ENCODE results near the gene PTPRN2.

The PTPRN2 gene

DNA sequence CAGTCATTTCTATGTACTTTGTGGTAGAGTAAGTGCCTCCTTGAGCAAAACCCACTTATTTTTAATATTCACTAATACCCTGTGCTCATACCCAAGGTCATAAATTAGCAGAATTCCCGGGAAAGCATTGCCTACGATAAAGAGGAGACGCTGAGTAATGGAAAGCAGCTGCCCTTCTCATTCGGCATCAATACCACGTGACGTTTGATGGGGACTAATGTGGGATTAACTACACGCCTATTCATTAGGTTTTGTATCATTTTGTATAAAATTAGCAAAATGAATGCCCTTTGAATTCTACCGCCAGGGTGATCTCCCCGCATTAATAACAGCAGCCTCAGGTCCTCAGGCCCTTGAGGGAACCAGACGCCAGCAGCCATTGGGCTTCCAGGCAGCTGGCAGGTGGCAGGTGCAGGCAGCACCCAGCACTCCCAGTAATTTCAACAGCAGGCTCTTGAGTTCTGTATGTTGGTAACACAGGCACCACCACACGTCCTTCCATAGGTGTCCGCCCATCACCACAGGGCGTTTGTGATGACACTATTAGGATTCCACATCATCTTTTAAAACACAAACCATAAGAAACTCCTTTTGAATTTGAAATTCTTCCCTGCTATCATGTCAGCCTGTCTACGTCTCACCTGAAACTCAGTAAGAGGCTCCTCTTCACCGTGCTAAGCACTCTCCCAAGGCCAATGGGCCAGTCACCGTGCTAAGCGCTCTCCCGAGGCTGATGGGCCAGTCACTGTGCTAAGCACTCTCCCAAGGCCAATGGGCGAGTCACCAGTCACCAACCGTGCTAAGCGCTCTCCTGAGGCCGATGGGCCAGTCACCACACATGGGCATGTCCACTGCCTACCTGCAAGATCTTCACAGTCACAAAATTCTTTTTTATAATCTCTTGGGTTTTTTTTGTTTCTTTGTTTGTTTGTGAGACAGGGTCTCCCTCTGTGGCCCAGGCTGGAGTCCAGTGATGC, 509.4 kb downstream of the PTPRN2 start:
- no peak for DNase-seq

DNA sequence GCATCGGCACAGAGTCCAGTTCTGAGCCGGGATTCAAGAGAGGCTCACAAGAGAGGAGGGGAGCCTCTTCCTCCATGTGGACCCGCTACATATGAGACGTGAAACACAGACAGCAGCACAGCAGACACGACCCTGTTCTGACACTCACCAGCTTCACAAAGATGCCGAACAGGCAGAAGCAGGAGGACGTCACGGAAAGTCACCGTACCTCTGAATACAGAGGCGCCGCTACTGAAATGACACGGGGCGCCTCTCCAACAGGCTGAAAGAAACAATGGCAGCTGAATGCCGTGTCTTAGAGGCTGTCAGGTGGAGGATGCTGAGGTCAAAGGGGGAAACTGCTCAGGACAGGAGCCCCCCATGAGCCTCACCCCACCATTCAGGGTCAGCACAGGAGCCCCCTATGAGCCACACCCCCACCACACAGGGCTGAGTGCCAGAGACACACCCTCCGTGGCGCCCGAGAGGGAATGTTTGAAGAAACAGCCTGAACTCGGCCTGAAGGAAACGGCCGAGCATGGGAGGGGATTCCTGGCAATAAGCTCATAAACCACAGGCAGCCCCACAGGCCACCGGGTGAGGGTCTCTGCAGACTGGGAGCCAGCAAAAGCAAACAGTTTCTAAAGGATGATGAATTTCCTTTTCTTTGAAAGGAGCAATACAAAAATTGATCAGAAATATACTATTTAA, 510.3 kb downstream of the PTPRN2 start:
- DNase-seq: no peak

DNA sequence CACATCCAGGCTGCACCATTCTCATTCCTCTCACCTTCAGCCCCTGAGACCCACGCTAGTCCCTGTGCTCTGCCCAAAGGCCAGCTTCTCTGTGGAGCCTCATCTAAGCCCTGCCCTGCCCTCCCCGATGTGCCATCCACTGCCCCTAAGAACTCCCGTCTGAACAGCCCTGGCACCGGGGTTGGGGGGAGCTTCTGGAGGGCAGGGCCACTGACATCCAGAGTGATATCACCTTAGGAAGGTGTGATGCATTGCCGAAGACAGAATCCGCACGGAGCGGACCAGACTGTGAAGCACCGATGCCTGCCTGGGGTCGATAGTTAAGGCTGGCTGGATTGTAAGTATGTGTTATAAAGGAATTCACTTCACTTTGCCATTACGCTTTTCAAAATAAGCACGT, 511.0 kb downstream of the PTPRN2 start:
- no peak for DNase-seq

DNA sequence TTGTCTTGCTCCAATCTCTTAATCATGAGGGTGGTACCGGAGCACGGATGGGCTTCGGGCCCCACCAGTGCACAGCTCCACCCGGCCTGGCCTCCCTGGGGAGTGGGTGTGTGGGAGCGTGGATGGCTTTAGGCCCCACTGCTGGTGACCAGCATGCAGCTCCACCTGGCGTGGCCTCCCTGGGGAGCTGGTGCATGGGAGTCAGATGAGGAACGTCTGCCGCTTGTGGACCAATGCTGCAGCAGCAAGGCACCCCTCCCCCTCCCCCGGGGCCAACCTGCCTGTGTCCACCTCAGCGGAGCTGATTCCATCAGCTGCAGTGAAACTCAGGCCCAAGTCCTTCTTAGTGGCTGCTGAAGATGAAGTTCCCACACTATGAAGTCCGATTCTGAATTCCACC, 511.4 kb downstream of the PTPRN2 start:
- DNase-seq: no peak

DNA sequence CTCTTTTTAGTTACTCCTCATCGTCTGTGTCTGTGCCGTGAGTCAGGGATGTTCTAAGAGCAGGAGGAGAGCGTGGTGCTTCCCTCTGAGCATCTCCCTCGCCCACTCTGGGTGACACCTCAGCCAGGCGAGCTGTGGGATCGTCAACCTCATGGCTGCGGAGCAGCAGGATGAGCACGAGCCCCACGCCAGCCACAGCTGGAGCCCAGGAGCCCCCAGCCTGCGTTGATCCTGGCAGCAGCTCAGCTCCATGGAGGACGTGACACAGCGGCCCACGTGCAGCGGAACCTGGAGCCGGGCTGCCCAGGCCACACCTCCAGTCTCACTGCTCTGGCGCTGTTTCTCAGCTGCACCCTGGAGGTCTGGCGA, 512.0 kb downstream of the PTPRN2 start:
- DNase-seq: no peak

DNA sequence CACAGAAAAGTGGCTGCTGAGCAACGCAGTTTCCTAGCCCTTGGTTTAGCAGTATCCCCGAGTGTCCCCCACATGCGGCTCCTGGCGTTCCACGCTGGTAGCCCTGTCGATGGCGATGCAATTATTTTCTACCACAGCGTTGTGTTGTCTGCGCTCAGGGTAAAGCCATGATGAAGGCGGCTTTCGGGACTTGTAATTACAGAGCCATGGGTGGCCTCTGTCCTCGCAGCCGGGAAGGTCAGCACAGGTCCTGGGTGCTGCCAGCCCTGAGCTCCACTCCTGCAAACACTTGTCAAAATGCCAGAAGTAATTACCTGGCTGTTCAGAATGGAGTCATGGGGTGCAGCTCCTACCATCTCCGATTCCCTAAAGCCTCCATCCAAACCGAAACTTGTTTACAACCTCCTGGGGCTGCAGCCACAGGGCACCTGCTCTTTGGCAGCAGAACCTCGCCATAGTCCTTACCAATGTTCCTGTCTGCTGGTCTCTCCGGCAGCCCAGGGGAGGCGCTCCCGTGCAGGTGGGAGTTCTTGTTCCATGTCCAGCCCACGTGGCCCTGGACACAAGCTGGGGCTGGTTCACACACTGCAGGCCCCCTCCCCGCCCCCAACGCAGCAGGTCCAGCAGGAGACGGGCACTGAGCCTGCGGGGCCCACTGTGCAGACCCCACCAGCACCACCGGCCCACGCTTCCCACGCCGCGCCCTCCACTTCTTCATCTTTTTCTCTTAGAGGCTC, 512.6 kb downstream of the PTPRN2 start:
- DNase-seq: no peak

DNA sequence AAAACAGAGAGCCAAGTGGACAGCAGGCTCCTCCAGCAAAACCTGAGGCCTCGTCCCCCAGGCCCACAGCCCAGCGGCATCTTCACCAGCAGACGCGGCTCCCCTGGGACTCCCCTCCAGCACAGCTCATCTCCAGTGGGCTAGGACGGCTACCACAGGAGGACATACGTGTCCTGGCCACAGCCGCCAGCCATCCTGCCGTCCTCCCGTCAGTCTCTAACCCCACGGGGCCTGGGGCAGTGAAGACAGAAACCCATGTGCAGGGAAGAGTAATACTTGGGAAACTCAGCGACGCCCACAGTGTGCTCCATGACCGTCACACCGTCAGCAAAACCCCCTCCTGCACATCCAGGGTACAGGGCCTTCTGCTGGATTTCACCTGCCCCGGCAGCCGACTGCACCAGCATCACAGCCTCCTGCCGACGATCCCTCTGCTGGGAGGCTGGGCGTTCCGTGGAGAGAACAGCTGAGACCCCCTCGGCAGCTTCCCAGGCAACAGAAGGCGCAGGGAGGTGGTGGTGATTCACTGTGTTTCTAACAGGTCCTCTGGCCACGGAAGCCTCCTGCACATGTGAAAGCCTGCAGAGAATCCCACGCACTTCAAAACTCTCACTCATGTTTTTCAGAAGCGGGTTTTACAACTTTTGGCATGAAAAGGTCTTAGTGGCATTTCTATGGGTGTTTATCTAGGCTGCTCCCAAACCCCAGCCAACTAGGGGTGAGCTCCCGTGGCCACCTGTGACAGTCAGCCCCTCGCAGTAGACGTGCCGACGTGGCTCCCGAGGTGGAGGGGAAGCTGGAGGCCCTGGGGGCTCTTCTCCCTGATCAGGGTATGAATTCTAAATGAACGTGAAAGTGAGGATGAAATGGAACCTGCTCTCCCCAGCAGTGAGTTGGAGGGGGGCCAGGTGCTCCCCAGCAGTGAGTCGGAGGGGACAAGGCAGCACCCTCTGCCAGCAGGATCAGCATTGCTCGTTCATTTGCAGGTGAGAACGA, 513.5 kb downstream of the PTPRN2 start:
- DNase-seq: no peak

DNA sequence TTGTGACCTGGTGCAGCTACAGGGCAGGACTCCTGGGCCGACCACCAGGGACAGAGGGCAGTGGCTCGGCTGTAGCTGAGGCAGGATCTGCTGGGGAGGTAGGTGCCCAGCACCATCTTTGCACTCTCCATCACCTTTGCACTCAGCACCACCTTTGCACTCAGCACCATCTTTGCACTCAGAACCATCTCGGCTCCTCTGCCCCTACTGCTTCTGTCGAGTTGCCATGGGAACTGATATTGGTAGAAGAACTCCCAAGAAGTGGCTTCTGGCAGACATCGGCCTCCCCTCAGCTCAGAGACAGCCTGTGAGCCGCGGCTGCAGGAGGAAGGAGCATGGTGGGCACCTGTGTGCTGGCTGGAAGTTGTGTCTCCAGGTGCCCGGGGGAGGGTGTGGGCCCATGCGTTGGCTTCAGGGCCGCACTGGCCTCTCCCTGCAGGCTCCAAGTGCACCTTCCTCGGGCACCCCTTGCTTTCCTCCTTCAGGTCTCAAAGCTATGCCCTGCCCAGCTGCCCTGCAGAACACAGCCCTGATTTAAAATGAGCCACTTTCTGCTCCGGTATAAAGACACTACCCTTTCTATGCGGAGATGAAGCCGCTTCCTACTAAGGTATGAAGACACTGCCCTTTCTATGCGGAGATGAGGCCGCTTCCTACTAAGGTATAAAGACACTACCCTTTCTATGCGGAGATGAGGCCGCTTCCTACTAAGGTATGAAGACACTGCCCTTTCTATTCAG, 514.5 kb downstream of the PTPRN2 start:
- no peak for DNase-seq

DNA sequence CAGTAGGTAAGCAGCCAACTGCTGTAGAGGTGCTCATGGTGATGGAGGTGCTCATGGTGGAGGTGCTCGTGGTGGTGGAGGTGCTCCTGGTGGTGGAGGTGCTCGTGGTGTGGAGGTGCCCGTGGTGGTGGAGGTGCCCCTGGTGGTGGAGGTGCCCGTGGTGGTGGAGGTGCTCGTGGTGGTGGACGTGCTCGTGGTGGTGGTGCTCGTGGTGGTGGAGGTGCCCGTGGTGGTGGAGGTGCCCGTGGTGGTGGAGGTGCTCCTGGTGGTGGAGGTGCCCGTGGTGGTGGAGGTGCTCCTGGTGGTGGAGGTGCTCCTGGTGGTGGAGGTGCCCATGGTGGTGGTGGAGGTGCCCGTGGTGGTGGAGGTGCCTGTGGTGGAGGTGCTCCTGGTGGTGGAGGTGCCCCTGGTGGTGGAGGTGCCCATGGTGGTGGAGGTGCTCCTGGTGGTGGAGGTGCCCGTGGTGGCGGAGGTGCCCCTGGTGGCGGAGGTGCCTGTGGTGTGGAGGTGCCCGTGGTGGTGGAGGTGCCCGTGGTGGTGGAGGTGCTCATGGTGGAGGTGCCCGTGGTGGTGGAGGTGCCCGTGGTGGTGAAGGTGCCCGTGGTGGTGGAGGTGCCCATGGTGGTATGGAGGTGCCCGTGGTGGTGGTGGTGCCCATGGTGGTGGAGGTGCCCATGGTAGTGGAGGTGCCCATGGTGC, 517.3 kb downstream of the PTPRN2 start:
- no peak for DNase-seq

DNA sequence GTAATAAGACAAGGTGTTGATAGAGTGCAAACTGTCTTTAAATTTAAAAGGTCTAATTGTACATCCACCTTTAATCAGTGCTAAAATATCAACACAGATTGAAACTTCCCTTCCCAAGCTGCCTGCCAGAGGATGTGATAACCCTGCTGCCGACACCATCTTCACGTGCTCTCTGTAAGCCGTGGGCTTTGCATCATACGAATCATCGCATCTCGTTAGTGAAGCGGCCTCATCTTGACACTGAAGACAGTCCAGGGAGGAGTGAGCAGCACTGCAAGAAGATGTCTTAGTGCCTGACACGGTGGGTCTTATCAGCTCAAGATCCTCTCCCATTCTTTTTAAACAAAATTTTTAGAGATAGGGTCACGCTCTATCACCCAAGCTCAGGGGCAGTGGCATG, 518.8 kb downstream of the PTPRN2 start:
- no peak for DNase-seq

DNA sequence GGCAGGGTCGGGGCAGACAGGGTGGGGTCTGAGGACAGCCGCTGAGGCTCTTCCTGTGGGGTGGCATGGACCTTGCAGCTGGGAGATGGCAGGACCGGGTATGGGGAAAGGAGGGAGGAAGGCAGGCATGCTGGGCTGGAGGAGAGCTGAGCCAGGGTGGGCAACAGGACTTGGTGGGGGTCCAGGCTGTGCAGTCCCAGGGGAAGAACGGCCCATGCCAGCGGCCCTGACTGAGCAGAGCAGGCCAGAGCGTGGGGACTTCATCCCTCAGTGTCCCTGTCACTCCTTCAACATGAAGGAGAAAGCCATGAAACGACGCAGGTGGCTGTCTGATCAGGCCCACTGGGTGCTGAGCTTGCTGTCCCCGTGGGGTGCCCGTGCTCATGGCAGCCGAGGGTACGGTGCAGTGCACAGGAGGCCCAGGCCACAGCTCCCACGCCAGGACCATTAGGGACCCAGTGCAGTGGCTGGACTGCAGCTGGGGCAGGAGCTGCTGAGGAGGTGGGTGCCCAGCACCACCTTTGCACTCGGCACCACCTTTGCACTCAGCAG, 519.6 kb downstream of the PTPRN2 start:
- no peak for DNase-seq

DNA sequence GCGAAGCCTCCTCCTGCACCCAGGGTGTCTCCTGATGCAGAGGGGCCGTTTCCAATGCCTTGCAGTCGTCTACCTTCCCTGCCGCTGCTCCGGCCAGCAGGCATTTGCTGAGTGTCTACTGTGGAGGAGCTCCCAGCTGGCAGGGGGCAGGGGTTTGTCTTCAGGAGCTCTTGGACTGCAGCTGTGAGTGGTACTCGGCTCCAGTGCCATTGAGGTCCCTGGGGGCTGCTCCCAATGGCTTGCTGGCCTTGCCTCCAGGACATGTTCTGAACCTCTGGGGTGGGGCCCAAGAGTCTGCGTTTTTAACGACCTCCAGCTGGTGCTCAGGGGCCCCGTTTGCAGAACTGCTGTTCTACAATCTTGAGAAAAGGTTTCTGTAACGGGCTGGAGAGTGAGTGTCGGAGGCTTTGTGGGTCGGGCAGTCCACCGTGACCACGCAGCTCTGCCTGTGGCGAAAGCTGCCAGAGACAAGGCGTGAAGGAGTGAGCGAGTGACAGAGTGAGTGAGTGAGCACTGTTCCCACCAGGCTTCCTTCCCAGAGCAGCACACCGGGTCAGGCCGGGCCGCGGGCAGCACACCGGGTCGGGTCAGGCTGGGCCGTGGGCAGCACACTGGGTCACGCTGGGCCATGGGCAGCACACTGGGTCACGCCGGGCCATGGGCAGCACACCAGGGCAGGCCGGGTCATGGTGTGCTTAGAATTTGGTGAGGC, 520.2 kb downstream of the PTPRN2 start:
- no peak for DNase-seq

DNA sequence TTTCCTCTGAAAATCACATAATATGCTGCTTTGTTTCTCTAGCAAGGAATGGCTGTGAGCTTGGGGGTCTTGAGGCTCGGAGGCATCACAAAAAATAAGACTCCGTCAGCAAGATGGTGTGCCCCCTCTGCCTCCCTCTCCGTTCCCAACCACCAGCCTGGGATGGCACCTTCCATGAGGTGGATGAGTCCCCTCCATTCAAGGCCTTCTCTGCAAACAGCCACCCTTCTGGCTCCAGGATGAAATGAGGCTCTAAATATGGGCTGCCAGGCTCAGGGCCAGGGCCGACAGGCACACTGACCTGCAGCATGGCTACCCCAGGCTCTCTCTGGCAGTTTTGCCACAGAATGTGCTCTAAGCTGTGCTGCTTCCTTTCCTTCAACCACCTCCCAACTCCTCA, 521.5 kb downstream of the PTPRN2 start:
- no peak for DNase-seq

DNA sequence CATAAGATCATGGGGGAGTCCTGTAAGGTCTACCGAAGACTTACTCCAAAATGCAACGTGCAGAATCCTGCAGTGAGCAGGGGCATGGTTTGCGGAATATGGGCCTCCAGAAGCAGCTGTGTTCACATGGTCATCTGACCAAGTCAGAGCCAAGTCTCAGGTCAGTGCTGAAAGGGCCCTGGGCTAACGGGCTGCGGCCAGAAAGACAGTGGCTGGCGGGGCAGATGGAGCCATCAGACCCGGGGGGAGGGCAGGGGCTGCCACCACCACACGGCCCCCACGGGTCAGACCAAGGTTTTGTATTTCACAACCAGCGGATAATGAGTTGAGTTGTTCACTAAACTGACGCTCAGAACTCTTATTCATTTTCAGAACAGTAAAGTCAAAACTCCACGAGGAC, 522.3 kb downstream of the PTPRN2 start:
- no peak for DNase-seq

DNA sequence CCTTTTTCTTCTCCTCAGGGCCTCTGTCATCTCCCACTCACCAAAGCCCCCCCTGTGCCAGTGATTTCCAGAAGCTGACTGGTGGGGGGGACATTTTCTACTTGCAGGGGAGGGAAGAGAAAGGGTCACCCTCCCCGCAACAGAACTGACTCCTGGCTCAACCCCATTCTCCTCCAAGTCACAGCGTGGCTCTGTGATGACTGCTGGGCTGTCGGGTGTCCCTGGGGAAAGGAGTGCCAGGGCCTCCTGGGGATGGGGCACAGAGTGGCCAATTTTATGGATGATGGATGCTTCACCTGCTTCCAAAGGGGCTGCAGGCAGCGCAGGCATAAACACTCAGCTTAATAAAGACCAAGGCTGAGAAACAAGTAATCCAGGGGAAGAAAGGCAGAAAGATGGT, 523.0 kb downstream of the PTPRN2 start:
- no peak for DNase-seq

DNA sequence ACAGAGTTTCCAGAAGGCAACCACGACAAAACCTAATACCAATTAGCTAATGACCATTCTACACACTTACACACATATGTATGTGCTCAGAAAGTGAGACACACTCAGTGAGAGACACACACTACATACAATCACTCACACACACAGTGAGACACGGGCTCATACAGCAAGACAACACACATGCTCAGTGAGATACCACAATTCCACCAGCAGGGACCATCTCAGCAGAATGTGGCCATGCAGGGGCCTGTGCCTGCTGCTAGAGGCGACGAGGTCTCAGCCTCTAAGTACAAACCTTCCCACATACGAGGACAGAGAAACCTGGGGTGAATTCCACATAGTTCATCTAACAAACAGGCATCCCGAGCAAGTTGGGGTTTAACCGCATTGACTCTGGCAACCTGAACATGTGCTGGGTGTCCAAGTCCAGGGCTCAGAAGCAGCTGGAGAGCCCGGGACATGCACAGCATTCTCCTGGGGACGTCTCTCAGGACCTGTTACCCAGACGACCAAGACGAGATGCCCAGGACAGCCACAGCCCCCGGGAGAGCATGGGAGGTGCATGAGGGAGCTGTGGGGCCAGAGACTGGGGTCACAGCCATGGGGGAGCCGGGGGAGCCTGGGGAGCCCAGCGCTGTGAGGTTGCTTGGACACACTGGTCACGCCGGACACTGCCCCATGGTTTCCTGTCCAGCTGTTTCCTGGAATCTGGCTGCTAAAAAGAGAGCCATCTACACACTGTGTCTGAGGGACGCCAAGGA, 523.6 kb downstream of the PTPRN2 start:
- DNase-seq: no peak

DNA sequence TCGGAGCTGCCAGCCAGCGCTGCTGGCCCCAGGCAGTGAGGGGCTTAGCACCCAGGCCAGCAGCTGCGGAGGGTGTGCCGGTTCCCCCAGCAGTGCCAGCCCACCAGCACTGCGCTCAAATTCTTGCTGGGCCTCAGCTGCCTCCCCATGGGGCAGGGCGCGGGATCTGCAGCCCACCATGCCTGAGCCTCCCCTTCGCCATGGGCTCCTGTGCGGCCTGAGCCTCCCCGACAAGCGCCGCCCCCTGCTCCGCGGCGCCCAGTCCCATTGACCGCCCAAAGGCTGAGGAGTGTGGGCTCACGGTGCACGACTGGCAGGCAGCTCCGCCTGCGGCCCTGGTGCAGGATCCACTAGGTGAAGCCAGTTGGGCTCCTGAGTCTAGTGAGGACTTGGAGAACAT, 525.0 kb downstream of the PTPRN2 start:
- no peak for DNase-seq

DNA sequence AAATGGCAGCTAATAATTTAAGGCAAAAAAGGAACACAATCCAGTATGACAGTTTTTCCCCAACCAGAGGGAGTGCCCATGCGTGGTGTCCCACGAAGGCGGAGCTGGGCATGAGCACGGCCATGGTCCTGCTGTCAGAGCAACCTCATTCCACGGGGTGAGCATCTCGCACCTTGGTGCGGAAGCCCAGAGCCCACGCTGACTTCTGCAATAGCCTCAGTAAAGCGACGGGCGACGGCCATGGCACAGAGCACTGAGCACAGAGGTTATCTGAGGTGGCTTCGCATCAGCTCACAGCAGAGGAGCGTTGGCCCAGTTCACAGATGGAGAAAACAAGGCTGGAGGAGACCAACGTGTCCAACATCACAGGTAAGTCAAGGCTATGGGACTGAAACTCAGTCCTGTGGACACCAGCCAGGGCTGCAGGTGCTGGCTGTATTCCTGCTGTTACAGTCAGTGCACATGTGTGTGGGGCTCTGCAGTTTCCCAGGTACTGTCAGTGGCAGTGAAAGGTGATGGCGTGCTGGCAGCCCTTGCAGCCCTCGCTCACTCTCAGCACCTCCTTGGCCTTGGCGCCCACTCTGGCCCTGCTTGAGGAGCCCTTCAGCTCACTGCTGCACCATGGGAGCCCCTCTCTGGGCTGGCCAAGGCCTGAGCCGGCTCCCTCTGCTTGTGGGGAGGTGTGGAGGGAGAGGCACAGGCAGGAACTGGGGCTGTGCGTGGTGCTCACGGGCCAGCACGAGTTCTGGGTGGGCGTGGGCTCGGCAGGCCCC, 525.6 kb downstream of the PTPRN2 start:
- no peak for DNase-seq

Measured in fibroblast of skin of abdomen (primary cell).